Stimulated activated CD4-positive, alpha-beta T cell treated with anti-CD3 and anti-CD28 coated beads, Interleukin-12 subunit alpha, Interleukin-12 subunit beta, amount 100 ng/mL, for 4 hours (primary cell): Measurements from ENCODE around the gene IFRD1.
"Not testable (repeated sequence)": the region's sequence is repeated elsewhere in the genome, so short reads cannot be mapped to it uniquely, and the experiment has no call there.

Experiments
- DNase-seq: peaks from one replicate; pipeline ENCODE4 v3.0.0-alpha.2; 2020

Gene IFRD1

DNA sequence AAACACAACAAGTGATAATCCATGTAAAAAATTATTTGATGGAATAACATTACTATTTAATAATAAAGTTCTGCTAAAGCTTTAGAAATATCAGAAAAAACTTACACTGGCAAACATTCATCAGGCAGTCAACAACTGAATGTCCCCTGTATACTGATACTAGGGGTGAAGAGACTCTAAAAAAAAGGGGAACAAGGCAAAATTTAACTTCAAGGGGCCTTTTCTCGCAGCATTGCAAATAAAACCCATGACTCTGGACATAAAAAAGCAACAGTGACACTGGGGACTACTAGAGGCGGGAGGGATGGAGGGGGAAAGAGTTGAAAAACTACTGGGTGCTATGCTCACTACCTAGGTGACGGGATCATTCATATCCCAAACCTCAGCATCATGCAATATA is 5.8 kb upstream of the IFRD1 start:
- DNase-seq: no peak

DNA sequence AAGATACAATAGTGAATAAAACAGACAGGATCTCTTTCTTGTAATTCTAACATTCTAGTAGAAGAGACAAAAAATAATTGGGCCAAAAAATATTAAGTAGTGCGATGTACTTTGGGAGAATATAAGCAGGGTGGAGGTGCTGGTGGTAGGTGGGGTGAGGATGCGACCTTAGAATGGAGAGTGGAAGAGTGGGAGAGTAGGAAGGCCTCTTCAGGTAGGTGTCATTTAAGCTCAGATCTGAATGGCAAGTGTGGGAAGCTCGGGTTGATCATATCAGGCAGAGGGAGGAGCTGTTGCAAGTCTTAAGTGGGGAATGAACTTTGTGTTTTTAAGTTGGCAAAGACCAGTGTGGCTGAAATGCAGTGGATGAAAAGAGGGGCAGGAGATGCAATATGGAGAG is 3.8 kb upstream of the IFRD1 start:
- no peak for DNase-seq

DNA sequence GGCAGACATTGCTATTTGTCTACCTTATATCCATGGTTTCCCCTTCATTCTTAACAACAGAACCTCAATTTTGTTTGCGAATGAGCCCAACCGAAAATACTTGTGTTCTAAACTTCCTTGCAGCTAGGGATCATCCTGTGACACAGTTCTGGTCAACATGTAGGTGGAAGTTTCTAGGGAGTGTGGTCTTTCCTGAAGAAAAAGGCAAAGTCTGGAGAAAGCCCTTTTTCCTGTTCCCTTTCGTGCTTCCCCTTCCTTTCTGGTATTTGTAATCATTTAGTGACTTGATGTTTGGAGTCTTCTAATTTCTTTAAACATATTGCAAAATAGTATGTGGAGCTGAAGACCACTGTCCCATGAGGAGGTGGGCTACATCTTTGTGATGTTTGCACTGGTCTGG is 2.9 kb upstream of the IFRD1 start:
- no peak for DNase-seq

DNA sequence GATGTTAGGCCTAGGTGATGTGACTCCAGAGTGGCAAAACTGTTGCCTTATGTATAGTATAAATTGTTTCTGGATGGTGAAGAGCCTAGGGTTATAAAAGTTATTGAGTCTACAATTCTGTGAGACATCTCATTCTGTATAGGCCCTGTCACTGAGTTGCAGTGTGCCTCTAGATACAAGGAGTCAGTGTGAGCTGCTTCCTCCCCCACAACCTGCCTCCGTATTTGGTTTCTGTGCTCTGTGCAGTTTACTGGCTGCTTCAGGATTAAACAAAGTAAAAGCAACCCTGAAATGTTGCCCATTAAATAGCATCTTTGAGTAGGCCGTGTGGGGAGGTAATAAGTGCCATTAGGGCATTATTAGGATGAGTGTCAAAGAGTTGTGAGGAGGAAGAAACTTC is 1.9 kb upstream of the IFRD1 start:
- DNase-seq: no peak

DNA sequence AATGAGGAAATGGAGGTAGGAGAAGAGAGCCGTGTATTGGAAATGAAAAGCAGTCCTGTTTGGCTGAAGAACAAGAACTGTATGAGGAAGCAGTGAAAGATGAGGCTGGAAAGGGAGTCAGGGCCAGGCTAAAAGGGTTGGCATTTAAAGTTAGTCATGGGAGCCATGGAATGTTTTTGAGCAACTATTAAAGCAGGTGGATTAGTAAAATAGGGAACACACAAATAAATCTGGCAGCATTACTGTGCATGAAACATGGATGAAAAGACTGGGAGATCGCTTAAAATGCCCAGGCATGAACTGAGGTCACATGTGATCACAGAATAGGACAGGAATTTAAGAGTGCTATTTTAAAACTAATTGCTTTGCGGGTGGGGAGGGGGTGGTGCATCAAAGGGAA is 1.4 kb upstream of the IFRD1 start:
- DNase-seq: no peak

DNA sequence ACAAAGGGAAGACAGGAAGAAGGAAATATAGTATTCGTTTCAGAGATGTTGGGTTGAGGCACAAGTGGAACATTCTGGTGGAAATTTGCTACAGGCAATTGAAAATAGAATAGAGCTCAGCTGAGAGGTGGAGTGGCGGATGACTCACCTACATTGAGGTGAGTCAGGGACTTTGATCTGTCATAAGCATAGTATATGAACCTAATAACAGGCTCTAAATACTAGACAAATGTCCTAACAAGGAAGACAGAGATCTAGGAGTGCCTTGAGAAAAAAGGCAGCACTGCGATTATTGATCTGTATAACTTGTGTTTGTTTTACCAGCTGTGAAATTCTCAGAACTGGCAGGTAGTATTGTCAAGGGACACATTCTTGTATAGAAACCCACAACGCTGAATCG is 907 bp upstream of the IFRD1 start:
- DNase-seq: peak; percentile 29

DNA sequence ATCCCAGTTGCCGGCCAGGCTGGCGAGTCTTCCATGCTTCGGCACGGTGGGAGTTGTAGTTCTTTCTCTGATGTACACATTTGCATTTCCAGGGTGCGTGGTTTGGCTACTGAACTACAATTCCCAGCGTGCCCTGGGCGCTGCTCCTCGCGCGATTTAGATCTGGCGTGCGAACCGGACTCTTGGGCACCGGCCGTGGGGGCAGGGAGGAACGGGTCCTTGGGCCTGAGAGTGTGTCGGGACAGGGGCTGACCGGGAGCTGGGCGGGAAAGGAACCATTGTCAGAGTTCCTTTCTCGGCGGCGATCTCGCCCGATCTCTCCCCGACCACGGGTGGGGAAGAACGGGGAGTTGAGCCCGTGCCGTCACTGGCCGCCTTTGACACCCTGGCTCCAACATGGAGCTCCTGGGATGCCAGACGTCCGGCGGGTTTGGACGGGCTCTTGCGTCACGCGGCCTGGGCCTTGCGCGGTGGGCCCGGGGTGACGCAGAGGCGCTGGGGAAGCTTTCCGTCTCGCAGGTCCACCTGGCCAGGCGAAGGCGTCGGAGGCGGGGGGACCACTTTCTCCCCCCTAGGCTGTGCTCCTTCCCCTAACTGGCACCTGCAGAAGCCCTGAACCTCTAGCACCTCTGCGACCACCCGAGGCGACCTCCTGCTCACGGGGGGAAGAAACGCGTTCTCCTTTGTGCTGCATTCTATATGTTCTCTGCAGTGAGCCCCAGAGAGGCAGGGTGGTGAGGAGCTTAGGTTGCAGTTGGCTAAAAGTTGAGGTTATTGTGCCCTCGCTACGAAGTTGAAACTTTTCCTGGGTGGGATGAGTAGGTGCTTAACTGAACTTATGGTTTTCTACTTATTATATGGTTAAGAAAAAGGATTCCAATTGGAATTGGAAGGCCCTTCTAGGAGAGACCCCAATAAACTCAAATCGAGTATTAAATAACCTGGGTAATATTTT is 824 bp downstream of the IFRD1 start:
- peak; percentile 73 for DNase-seq

DNA sequence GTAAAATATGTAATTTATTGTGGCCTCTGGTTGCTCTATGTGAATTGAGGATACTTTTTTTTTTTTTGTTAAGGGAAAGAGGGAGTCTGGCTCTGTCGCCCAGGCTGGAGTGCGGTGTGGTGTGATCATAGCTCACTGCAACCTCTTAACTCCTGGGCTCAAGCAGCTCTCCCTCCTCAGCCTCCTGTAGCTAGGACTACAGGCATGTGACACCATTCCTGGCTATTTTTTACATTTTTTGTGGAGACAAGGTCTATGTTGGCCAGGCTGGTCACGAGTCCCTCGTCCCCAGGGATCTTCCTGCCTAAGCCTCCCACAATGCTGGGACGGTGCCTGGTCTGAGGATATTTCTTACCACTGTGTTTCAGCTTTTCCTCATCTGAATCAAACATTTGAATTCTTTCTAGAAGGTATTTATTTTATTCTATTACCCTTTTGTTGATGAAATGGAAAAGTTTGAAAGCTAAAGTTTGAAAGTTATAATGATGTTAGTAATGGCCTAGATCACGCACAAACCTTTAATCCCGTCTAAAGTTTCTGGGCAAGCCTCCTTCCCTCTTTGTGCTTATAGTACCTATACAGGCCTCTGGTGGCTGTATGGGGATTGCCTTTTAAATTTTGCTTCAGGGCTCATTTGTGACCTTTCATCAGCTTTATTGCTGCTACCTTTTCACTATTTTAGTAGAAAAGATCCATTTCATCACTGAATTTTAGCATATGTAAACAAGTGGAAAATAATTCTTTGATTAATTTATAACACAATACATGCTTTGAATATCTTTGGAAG is 2.0 kb downstream of the IFRD1 start:
- DNase-seq: no peak

DNA sequence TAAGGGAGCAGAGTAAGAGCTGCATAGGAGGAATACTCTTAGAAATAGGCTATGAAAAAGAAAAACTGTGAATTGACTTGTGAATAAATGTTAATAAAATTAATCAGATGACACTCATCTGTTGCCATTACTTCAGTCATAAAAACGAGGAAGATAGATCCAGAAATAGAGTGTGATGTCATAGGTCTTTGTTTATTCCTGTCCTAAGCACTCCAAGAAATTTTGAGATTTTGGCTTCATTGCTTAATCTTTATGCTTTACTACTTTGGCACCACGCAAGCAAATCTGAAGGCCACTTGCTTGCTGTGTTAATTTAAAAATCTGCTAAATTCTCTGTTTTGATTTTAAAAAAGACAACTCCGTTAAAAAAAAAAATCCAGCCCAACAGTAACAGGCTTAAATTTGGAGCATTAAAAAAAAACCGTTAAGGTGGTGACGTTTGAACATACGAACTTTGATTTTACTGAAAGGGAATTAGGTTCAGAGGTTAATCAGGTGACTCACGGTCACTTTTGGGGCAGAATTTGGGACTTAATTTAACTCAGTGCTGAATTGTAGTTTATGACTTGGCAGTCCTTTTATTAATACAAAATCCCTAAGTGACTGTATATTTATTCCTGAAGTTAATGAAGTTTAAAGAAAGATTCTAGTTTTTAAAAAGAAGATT is 3.4 kb downstream of the IFRD1 start:
- no peak for DNase-seq

DNA sequence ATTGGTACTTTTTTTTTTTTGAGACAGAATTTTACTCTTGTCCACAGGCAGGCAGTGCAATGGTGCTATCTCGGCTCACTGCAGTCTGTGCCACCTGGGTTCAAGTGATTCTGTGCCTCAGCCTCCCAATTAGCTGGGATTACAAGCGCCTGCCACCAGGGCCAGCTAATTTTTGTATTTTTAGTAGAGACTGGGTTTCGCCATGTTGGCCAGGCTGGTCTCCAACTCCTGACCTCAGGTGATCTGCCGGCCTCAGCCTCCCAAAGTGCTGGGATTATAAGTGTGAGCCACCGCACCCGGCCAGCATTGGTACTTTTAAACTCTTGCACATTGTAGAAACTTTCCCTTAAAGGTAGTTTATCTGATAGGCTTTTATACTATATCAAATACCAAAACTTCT is 3.9 kb downstream of the IFRD1 start:
- not testable (repeated sequence) for DNase-seq

DNA sequence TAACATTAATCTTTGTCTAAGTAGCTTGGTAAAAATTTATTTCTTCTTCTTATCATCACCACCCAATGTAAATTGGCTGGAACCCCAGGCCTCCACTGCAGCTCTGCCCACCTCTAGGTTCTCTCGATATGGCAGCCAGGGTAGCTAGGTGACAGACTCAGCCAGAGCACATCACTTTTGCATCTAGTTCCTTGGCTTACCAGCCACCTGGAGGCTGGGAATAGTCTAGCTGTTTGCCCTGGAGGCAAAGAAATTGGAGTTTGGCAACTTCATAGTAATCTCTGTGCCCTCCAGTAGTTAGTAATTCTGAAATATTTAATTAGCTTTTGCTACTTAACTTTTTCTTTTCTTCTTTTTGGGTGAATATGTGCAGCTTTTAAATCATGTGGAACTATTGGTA is 9.4 kb downstream of the IFRD1 start:
- no peak for DNase-seq

DNA sequence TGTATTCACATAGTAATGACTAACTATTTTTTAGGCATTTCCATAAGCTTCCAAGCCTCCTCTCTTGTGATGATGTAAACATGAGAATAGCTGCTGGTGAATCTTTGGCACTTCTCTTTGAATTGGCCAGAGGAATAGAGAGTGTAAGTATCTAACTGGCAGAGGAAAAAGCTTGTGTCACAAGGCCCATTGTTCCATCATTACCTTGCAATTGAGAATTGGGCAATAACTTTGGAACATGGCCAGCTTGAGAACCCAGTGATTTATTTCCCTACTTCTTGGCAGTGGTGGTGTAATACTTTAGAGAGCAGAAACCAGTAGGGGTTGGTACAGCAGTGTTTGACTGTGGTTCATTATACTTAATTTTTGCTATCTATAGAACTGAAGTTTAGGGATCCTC is 12.0 kb downstream of the IFRD1 start:
- no peak for DNase-seq

DNA sequence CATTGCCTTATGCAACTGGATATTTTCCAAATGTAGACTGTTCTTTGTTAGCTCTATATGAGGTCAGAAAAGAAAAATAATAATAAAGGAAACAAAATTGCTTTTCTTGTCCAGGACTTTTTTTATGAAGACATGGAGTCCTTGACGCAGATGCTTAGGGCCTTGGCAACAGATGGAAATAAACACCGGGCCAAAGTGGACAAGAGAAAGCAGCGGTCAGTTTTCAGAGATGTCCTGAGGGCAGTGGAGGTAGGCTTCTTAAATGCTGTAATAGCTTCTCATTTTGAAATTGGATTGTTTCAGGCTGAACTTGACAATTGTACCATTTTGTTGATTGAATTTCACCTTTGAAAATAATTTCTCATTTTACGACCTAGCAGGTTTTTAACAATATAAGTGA is 17.6 kb downstream of the IFRD1 start:
- no peak for DNase-seq

DNA sequence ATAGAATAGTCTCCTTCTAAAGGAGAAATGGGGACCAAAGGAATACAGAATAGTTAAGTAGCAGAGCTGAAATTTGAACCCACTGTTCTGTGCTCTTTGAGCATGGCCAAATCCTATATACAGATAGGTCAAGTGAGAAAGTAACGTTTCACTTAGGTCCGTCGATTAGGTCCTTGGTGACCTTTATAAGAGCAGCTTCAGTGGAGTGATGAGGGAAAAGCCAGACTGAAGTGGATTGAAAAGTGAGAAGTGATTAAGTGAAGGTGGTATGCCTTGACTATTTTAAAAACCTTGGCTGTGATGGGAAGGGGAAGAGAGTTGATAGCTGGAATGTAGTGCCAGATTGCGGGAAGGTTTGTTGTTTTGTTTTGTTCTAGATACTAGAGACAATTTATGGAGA is 19.9 kb downstream of the IFRD1 start:
- no peak for DNase-seq

DNA sequence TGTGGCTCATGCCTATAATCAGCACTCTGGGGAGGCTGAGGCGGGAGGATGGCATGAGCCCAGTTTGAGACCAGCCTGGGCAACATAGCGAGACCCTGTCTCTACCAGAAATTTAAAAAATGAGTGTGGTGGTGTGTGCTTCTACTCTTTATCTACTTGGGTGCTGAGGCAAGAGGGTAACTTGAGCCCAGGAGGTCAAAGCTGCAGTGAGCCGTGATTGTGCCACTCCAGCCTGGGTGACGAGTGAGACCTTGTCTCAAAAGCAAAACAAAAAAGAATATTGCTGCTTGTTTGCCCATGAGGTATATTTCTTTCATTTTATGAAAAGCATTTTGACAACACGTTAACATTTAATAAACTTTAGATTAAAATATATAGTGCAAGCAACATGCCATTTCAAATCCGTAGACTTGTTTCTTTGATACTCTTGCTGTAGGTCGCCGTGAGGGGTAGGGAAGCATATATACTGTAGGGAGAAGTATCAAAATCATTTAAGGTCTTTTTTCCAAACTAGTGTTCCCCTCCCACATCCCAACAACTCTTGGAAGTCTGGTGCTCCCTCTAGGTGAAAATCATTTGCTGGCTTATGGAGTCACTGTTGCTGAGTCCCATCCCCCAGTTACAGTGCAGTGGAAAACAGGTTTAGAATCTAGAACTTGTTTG is 26.3 kb downstream of the IFRD1 start:
- no peak for DNase-seq

DNA sequence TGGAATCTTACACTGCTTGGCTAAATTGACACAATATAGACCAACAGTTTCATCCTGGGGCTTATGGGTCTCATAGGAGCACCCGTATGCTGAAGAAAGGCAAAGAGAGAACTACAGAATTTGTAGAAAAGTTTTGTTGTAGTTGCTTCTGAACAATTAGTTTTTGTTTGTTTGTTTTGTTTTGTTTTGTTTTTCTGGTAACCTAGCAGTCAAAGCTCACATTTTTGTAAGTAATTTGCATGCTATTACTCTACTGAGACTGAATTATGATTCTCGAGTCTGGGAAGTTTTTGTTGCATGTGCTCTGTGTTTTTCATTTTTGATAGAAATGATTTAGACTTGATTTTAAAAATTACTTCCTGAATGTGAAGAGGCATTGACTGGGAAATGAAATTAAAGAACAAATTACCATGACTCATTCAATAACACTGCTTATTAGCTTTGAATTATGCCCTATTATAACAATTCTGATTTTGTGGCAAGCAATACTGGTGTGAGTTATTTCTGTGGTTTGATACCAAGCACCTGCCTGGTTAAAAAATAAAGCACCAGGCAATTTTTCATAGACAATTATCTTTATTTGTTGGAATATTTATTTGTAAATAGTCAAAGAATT is 31.0 kb downstream of the IFRD1 start:
- DNase-seq: no peak

DNA sequence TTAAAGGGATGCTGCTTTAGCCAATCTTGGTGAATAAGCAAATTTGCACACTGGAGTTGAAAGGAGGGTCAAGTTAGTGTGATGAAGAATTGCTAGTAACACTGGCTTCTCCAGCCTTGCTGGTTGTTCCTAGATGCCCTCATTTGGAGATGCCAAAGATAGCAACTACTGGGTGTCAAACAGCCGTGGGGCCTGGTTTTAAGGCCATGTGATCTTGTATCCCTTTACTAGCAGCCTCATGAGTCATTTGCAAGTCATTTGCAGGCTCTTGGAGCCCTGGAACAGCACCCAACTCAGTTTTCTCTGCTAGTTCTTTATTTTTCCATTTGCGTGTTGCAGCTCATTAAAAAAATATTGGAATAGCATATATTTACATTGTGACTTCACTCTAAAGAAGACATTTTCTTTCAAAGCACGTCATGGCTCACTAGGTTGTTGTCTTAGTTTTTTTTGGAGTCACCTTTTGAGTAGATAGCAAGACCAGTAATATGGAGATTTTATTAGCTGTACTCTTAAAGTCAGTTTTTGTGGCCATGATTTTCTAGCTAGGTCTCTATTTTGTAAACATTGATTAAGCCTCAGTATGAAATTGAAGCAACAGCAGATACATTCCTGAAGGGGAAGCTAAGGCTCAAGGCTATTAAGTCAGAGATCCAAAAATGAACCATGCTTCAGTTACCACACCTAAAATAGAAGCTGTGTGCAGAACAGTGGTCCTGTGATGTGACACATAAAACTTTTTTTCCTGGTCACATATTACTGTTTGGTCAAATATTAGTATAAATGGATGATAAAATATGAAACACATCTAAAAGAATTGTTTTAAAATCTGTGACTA is 31.8 kb downstream of the IFRD1 start:
- DNase-seq: no peak

DNA sequence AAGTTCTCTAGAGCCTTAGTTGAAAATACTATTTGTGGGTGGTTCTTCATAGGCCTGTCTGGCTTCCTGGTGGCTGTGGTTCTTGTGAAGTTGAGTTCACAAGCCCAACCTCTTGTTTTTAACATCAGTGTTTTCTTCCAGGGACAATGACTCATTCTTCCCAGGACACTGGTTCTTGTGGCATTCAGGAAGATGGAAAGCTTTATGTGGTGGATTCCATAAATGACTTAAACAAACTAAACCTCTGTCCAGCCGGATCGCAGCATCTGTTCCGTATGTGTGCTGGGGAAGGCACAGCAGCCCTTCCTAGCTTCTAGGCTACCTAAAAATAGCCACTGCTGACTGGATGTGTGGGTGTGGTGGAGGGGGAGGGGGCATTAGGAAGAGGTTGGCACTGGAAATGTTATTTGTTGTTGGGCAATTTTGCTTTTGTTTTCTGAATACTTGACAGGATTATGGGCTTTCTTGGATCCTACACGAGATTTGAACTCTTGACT is 34.5 kb downstream of the IFRD1 start:
- DNase-seq: no peak

DNA sequence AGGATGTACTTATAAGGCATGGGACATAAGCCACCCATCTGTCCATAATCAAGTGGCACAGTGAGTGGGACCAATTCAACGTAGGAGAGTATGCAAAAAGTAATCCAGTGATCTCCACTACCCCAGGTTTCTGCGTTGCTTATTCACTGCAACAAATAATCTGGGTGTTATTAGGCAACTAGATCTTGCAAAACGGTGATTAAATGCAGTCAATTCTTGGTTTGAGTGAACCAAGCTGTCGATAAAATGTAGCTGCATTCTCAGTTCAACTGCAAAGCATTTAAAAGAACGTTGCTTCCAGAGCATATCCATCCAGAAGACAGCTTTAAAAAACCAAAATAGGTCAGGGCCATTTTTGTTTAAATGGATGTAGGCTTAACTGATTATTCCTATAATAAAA is 35.5 kb downstream of the IFRD1 start:
- DNase-seq: no peak

DNA sequence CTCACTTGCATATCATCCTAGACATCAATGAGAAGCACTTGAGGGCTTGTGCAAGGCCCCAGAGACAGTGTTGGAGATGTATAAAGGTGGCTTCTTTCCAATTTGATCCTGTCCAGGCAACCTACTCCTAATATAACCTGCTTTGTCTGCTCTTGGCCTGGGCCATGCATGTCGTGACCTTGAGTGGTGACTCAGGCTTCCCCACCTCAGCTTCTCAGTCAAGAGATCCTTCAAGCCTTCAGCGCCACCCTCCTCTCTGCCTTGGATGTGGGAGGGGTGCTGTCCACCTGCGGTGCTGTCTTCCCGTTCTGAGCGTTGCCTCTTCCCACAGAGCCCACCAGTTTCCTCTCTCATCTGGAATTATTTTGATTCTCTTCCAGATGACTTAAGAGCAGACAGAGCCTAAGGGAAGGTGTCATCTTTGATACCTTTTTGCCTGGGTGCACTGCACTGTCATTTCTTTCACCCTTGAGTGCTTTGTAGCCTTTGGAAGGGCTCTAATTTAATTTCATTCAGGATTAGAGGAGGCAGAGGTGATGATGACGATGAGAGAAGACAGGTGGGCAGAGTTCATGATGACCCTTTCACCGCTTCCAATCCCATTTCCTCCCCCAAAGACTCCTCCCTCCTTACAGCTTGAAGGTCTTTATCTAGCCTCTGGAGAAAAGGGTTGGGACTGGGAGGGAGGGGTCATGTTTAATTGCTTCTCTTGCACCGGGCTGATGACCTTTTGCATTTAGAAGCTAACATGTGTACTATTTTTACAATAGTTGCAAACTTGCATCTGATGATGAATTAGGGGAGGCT is 37.4 kb downstream of the IFRD1 start:
- no peak for DNase-seq

DNA sequence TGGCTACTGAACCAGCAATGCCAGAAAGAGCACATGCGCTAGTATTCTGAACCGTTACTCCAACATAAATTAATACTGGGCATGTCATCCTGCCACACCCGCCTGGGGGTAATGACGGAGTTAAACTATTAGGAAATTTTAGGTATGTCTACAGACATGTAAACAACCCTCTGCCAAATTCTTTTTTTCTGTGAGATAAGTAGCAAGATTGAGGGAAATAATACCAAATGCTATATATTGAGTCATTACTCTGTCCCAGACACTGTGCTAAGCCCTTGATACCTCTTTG is 37.9 kb downstream of the IFRD1 start:
- no peak for DNase-seq
